SK-N-SH (cell line): ENCODE results near the gene RPGR.

Experiments
- CHD2 ChIP-seq: fragments of 150-350 bp; IDR thresholded peaks from 2 replicates; pipeline ENCODE4 v1.6.1; 2018; ENCODE audit warnings: low read length; ENCODE audit not compliant: partially characterized antibody
- CTCF ChIP-seq: fragments of 200-600 bp; sonication (generic); IDR thresholded peaks from 2 replicates; pipeline ENCODE4 v1.6.1; 2017; ENCODE audit warnings: antibody characterized with exemption, mild to moderate bottlenecking, moderate library complexity
- EP300 ChIP-seq, 2 experiments: IDR thresholded peaks; 2 replicates each; pipeline versions ENCODE4 v1.4.0 to v1.6.1; 2012; ENCODE audit warnings: borderline replicate concordance in 1 of 2, low read depth in 1 of 2, low read length in 1 of 2
- POLR2AphosphoS5 ChIP-seq: IDR thresholded peaks from 2 replicates; pipeline ENCODE4 v1.6.1; 2012; ENCODE audit warnings: low read depth, low read length
- TF ChIP-seq, protein P1 (sequence below): IDR thresholded peaks from 2 replicates; pipeline ENCODE4 v1.6.1; 2012; ENCODE audit warnings: mild to moderate bottlenecking, low read depth, low read length, moderate library complexity

- no peak for TF ChIP-seq CHD2
- TF ChIP-seq, protein P1, sequence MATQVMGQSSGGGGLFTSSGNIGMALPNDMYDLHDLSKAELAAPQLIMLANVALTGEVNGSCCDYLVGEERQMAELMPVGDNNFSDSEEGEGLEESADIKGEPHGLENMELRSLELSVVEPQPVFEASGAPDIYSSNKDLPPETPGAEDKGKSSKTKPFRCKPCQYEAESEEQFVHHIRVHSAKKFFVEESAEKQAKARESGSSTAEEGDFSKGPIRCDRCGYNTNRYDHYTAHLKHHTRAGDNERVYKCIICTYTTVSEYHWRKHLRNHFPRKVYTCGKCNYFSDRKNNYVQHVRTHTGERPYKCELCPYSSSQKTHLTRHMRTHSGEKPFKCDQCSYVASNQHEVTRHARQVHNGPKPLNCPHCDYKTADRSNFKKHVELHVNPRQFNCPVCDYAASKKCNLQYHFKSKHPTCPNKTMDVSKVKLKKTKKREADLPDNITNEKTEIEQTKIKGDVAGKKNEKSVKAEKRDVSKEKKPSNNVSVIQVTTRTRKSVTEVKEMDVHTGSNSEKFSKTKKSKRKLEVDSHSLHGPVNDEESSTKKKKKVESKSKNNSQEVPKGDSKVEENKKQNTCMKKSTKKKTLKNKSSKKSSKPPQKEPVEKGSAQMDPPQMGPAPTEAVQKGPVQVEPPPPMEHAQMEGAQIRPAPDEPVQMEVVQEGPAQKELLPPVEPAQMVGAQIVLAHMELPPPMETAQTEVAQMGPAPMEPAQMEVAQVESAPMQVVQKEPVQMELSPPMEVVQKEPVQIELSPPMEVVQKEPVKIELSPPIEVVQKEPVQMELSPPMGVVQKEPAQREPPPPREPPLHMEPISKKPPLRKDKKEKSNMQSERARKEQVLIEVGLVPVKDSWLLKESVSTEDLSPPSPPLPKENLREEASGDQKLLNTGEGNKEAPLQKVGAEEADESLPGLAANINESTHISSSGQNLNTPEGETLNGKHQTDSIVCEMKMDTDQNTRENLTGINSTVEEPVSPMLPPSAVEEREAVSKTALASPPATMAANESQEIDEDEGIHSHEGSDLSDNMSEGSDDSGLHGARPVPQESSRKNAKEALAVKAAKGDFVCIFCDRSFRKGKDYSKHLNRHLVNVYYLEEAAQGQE, result no peak
- TF ChIP-seq CTCF, result no peak
- no peak for TF ChIP-seq EP300 (IDR thresholded peaks at IDR 0.05; ENCODE audit: borderline replicate concordance in 1 of 2, low read depth in 1 of 2, low read length in 1 of 2)
- no peak for TF ChIP-seq POLR2AphosphoS5
Measured at GRCh38 chrX:38374431-38374830, 47.1 kb upstream of the RPGR start.
